Tibial nerve (tissue), 4 donors: ENCODE results near the gene OSER1.

Experiments
- CTCF ChIP-seq, 5 experiments: fragments of 200-600 bp in 3 of 5; fragments of 450-650 bp in 2 of 5; sonication (generic) in 3 of 5; IDR thresholded peaks; one replicate each; pipeline ENCODE4 v1.5.1; 2016 to 2019; ENCODE audit warnings: antibody characterized with exemption in 5 of 5, mild to moderate bottlenecking in 3 of 5, moderate library complexity in 2 of 5
- EP300 ChIP-seq, 2 donors: sonication (generic); formaldehyde crosslinking; IDR thresholded peaks; one replicate each; pipeline ENCODE4 v1.6.1; 2017; ENCODE audit warnings: antibody characterized with exemption in 2 of 2, mild to moderate bottlenecking in 1 of 2
- POLR2A ChIP-seq, 2 donors: fragments of 450-650 bp; IDR thresholded peaks; one replicate each; pipeline ENCODE4 v1.6.1; 2017; ENCODE audit warnings: antibody characterized with exemption in 2 of 2, mild to moderate bottlenecking in 2 of 2, moderate library complexity in 2 of 2

- TF ChIP-seq CTCF (IDR thresholded peaks at IDR 0.05) = no peak
- TF ChIP-seq POLR2A (IDR thresholded peaks at IDR 0.05) = no peak
- no peak for TF ChIP-seq EP300 (IDR thresholded peaks at IDR 0.05)
Measured at GRCh38 chr20:44223721-44224120, 13.2 kb upstream of the OSER1 start.
